Mesendoderm (in vitro differentiated cells): ENCODE results near the gene GRHL1.

Experiments used
- DNase-seq: peaks from one replicate; pipeline ENCODE4 v3.0.0; 2013
- H2AK5ac ChIP-seq: 2 replicates; pipeline ENCODE4 v1.6.1; 2013; ENCODE audit warnings: low read length, inconsistent platforms
- H2BK120ac ChIP-seq: 2 replicates; pipeline ENCODE4 v1.6.1; 2013; ENCODE audit warnings: low read depth, mild to moderate bottlenecking, low read length, moderate library complexity, mixed read lengths
- H2BK15ac ChIP-seq: replicated peaks from 2 replicates; pipeline ENCODE4 v1.6.1; 2013; ENCODE audit warnings: low read depth, mild to moderate bottlenecking, moderate library complexity
- H2BK5ac ChIP-seq: 2 replicates; pipeline ENCODE4 v1.6.1; 2013; ENCODE audit warnings: low read length, inconsistent platforms
- H3K18ac ChIP-seq: 2 replicates; pipeline ENCODE4 v1.6.1; 2013; ENCODE audit warnings: mild to moderate bottlenecking, low read length, mixed read lengths
- H3K23ac ChIP-seq: one replicate; pipeline ENCODE4 v1.6.1; 2013; ENCODE audit warnings: low read length
- H3K27ac ChIP-seq: 2 replicates; pipeline ENCODE4 v1.5.1; 2013; ENCODE audit warnings: low read depth, mild to moderate bottlenecking, inconsistent platforms, low read length, moderate library complexity
- H3K27me3 ChIP-seq: 2 replicates; pipeline ENCODE4 v1.6.1; 2013; ENCODE audit warnings: low read length, control low read depth, mild to moderate bottlenecking, inconsistent platforms; ENCODE audit not compliant: insufficient read depth, poor library complexity
- H3K36me3 ChIP-seq: 2 replicates; pipeline ENCODE4 v1.6.1; 2013; ENCODE audit warnings: low read length, inconsistent platforms; ENCODE audit not compliant: control insufficient read depth, insufficient read depth
- H3K4ac ChIP-seq: one replicate; pipeline ENCODE4 v1.6.1; 2013; ENCODE audit warnings: low read depth, mild to moderate bottlenecking, low read length, moderate library complexity
- H3K4me1 ChIP-seq: 2 replicates; pipeline ENCODE4 v1.6.1; 2013; ENCODE audit warnings: low read depth, low read length, inconsistent platforms; ENCODE audit not compliant: control insufficient read depth
- H3K4me2 ChIP-seq: 2 replicates; pipeline ENCODE4 v1.6.1; 2013; ENCODE audit warnings: low read length
- H3K4me3 ChIP-seq: 2 replicates; pipeline ENCODE4 v1.5.1; 2013; ENCODE audit warnings: mild to moderate bottlenecking, low read length
- H3K56ac ChIP-seq: one replicate; pipeline ENCODE4 v1.6.1; 2013; ENCODE audit warnings: low read length
- H3K79me1 ChIP-seq: 2 replicates; pipeline ENCODE4 v1.6.1; 2013; ENCODE audit warnings: low read length, inconsistent platforms
- H3K79me2 ChIP-seq: 2 replicates; pipeline ENCODE4 v1.6.1; 2013; ENCODE audit warnings: mild to moderate bottlenecking, low read length; ENCODE audit not compliant: control insufficient read depth, insufficient read depth
- H3K9ac ChIP-seq: 2 replicates; pipeline ENCODE4 v1.6.1; 2013; ENCODE audit warnings: low read length, inconsistent platforms
- H4K5ac ChIP-seq: one replicate; pipeline ENCODE4 v1.6.1; 2013; ENCODE audit warnings: low read length
- H4K8ac ChIP-seq: one replicate; pipeline ENCODE4 v1.6.1; 2013; ENCODE audit warnings: low read depth, mild to moderate bottlenecking, control low read depth, low read length, moderate library complexity
- WGBS: extraction: QIAGEN DNeasy Blood & Tissue Kit; methylation state at CpG from one replicate; pipeline ENCODE4 v1.1.7; 2013; ENCODE audit warnings: low lambda C conversion rate, missing lambda C conversion rate; ENCODE audit not compliant: insufficient coverage; ENCODE audit errors: extremely low coverage; 5-methylcytosine and 5-hydroxymethylcytosine counted together

The GRHL1 gene

DNA sequence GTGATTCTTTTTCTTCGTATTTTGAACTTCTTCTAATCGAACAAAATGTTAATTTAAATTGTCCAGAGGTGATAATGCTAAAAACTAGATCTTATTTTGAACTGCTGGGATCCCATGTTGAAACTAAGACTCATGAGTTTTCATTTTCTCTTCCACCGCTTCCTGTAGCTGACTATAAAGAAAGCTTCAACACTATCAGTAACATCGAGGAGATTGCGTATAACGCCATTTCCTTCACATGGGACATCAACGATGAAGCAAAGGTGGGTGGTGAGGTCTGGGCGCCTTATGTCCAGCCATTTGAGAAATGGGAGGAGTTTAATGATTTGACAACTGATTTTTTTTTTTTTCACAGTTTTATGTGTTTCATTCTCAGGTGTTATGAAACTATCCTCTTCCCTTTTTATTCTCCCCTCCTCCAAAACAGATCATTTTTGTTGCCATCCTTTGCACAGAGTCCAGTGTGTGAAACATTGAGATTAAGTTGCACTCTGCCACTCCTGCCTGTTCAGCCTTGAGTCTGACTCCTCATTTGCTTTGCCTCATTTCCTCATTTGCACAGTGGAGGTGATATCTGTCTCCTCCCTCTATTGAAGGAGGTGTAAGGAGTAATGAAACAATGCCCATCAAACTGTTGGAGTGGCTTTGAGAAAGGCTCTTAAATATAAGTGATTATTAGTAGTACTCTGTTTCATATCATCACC is 13.8 kb downstream of the GRHL1 start:
- no CpG with 5 or more reads among the region's 8 CpGs for WGBS
- Histone ChIP-seq H3K23ac (no peak overlapping the region), H3K27me3 (no peaks in the 10 kb centered on the region), H2BK5ac (no peak overlapping the region), H4K8ac (no peak overlapping the region), H3K56ac (no peak overlapping the region), H3K79me1 (no peaks in the 10 kb centered on the region), H2BK15ac (no peak overlapping the region), H3K18ac (no peak overlapping the region), H2AK5ac (no peak overlapping the region), H2BK120ac (no peak overlapping the region), H3K36me3 (no peaks in the 10 kb centered on the region), H3K4me1 (no peaks in the 10 kb centered on the region), H3K4me3 (no peak overlapping the region), H3K4me2 (no peak overlapping the region), H3K27ac (no peak overlapping the region), H3K79me2 (no peaks in the 10 kb centered on the region), H3K9ac (no peak overlapping the region), H4K5ac (no peak overlapping the region), H3K4ac (no peak overlapping the region)
- DNase-seq, result no peak

GRCh38 chr2:9966491-9967022 is 15.1 kb downstream of the GRHL1 start:
- no peak overlapping the region for H3K18ac ChIP-seq
- no peak overlapping the region for H3K23ac ChIP-seq
- no peak overlapping the region for H2AK5ac ChIP-seq
- no peak overlapping the region for H3K4me3 ChIP-seq
- no peak overlapping the region for H3K27ac ChIP-seq
- H2BK15ac ChIP-seq, result no peak overlapping the region
- H2BK5ac ChIP-seq, result no peak overlapping the region
- WGBS, result no CpG with 5 or more reads among the region's 3 CpGs
- no peaks in the 10 kb centered on the region for H3K79me1 ChIP-seq
- no peak overlapping the region for H3K56ac ChIP-seq
- H3K27me3 ChIP-seq, result no peaks in the 10 kb centered on the region
- no peak overlapping the region for H4K5ac ChIP-seq
- H3K36me3 ChIP-seq, result no peaks in the 10 kb centered on the region
- H3K9ac ChIP-seq, result no peak overlapping the region
- H3K4ac ChIP-seq, result no peak overlapping the region
- no peaks in the 10 kb centered on the region for H3K4me1 ChIP-seq
- no peak overlapping the region for H2BK120ac ChIP-seq
- H4K8ac ChIP-seq, result no peak overlapping the region
- DNase-seq, result no peak
- H3K79me2 ChIP-seq, result no peaks in the 10 kb centered on the region
- no peak overlapping the region for H3K4me2 ChIP-seq

DNA sequence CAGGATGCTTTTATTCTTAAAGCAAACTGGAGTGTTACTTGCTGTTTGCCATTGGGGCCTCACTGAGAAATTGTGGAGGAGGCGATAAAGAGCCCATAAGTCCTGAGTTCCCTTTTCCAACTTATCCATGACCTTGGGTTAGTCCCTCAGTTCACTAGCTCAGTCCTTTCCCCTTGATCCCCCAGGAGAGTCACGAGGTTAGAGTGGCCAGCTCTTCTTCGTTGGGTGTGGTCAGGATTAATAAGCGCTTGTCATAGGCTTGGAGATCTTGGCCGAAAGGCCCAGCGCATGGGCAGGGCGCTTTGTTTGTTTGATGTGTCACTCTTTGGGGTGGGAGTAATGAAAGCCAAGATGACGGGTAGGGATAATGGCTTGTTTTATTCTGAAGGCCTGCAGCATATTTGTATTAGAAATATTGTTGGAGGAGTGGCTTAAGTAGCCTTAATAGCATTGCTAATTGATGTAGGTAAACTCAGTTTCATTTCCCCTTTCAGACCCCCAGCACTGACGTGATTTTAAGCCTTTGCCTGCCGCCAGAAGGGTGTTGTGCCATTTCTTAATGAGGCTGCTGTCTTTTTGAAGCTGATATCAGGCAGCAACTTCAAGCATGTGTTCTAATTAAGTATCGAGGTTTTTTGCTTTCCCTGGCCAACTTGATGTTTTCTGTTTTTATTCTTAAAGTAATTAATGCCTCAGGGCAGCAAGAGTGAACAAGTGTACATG is 15.7 kb downstream of the GRHL1 start:
- Histone ChIP-seq H3K18ac (no peak overlapping the region), H2BK120ac (no peak overlapping the region), H3K27ac (no peak overlapping the region), H3K36me3 (no peaks in the 10 kb centered on the region), H2BK15ac (no peak overlapping the region), H3K79me2 (no peaks in the 10 kb centered on the region), H4K8ac (no peak overlapping the region), H3K4me2 (no peak overlapping the region), H3K27me3 (no peaks in the 10 kb centered on the region), H3K79me1 (no peaks in the 10 kb centered on the region), H3K9ac (no peak overlapping the region), H4K5ac (no peak overlapping the region), H3K23ac (no peak overlapping the region), H3K4ac (no peak overlapping the region), H2AK5ac (no peak overlapping the region), H2BK5ac (no peak overlapping the region), H3K4me1 (no peaks in the 10 kb centered on the region), H3K4me3 (no peak overlapping the region), H3K56ac (no peak overlapping the region)
- no CpG with 5 or more reads among the region's 11 CpGs for WGBS
- DNase-seq, result no peak

- Histone ChIP-seq H3K79me1 (no peaks in the 10 kb centered on the region), H3K23ac (no peak overlapping the region), H3K4ac (no peak overlapping the region), H3K36me3 (no peaks in the 10 kb centered on the region), H2BK5ac (no peak overlapping the region), H3K79me2 (no peaks in the 10 kb centered on the region), H4K5ac (no peak overlapping the region), H2BK15ac (no peak overlapping the region), H3K4me1 (no peaks in the 10 kb centered on the region), H2AK5ac (no peak overlapping the region), H2BK120ac (no peak overlapping the region), H3K18ac (no peak overlapping the region), H3K27ac (no peak overlapping the region), H3K56ac (no peak overlapping the region), H4K8ac (no peak overlapping the region), H3K9ac (no peak overlapping the region), H3K4me3 (no peak overlapping the region), H3K4me2 (no peak overlapping the region), H3K27me3 (no peaks in the 10 kb centered on the region)
- no peak for DNase-seq
- no CpG with 5 or more reads among the region's 10 CpGs for WGBS
These were observed 17.3 kb downstream of the GRHL1 start for GRCh38 chr2:9968553-9969497.

DNA sequence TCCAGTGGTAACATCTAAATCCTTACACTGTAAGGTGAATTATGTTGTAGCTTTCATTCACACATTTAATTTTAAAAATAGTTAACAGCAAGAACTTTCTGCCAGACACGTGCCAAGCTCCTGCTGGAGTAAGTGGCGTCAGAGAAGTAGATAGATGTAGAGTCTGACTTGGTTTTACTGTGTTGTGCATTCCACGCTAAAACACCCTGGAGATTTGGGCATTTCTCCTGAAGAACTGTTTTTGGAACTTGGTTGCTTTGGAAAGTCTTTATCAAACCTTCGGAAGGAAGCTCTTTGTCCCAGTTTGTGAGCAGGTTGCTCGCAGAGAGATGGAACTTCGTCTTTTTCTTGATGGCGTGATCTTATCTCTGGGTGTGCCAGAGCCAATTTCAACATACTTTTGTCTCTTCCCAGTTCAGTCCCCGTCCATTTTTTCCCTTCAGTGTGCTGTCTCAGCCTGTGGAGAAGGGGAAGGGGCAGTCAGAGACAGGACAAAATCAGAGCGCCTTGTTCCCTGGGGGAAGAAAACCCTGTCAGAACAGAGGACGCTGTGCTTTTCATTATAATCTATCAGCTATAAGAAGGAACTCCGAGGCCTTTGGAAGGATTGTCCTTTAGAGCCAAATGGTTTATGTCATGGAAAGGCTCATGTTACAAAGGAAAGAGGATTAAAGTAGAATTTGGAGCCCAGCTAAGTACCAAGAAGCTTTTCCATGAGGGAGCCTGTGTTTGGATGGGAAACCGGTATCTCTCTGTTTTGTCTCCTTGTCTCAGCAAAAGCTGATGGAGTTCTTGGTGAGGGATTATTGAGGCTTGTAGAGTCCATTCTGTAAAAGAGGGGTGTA is 18.9 kb downstream of the GRHL1 start:
- no peaks in the 10 kb centered on the region for H3K27me3 ChIP-seq
- WGBS, result no CpG with 5 or more reads among the region's 12 CpGs
- H3K4me2 ChIP-seq, result no peak overlapping the region
- DNase-seq, result no peak
- no peak overlapping the region for H2AK5ac ChIP-seq
- no peak overlapping the region for H3K4me3 ChIP-seq
- H3K36me3 ChIP-seq, result no peaks in the 10 kb centered on the region
- no peak overlapping the region for H3K9ac ChIP-seq
- H3K79me2 ChIP-seq, result no peaks in the 10 kb centered on the region
- H2BK5ac ChIP-seq, result no peak overlapping the region
- H3K27ac ChIP-seq, result no peak overlapping the region
- no peak overlapping the region for H3K23ac ChIP-seq
- H3K4me1 ChIP-seq, result no peaks in the 10 kb centered on the region
- H3K18ac ChIP-seq, result no peak overlapping the region
- no peak overlapping the region for H2BK120ac ChIP-seq
- H3K79me1 ChIP-seq, result no peaks in the 10 kb centered on the region
- no peak overlapping the region for H2BK15ac ChIP-seq
- H4K8ac ChIP-seq, result no peak overlapping the region
- no peak overlapping the region for H3K56ac ChIP-seq
- H4K5ac ChIP-seq, result no peak overlapping the region
- no peak overlapping the region for H3K4ac ChIP-seq
